ACC112 (cell line): ENCODE measurements around the gene SORCS1.

ENCODE experiments used
- H2AFZ ChIP-seq: fragments of 200-600 bp; sonication (generic); one replicate; pipeline ENCODE4 v1.6.0; 2017; ENCODE audit warnings: antibody characterized with exemption, low read length; ENCODE audit not compliant: unreplicated experiment
- H3K27ac ChIP-seq: fragments of 200-600 bp; sonication (generic); 2 replicates; pipeline ENCODE4 v1.5.1; 2014; ENCODE audit warnings: low read depth, mild to moderate bottlenecking, antibody characterized with exemption, low read length, moderate library complexity
- H3K27me3 ChIP-seq: fragments of 200-600 bp; sonication (generic); 2 replicates; pipeline ENCODE4 v1.6.1; 2014; ENCODE audit warnings: mild to moderate bottlenecking, antibody characterized with exemption, low read length, moderate library complexity, mixed read lengths; ENCODE audit not compliant: insufficient read depth
- H3K36me3 ChIP-seq: fragments of 200-600 bp; sonication (generic); 2 replicates; pipeline ENCODE4 v1.6.1; 2016; ENCODE audit warnings: mild to moderate bottlenecking, antibody characterized with exemption, low read length, moderate library complexity, mixed read lengths; ENCODE audit not compliant: insufficient read depth
- H3K4me1 ChIP-seq: fragments of 200-600 bp; sonication (generic); one replicate; pipeline ENCODE4 v1.6.1; 2016; ENCODE audit warnings: low read length, mixed read lengths; ENCODE audit not compliant: insufficient read depth, unreplicated experiment, control insufficient read depth
- H3K4me3 ChIP-seq: fragments of 200-600 bp; sonication (generic); 2 replicates; pipeline ENCODE4 v1.5.1; 2014; ENCODE audit warnings: mild to moderate bottlenecking, low read depth, low read length
- H3K79me2 ChIP-seq: fragments of 200-600 bp; sonication (generic); one replicate; pipeline ENCODE4 v1.6.0; 2016; ENCODE audit warnings: low read length; ENCODE audit not compliant: control insufficient read depth, unreplicated experiment, insufficient read depth

Gene SORCS1

GRCh38 chr10:107163881-107164861, at the start of gene SORCS1:
SORCS1 (minus strand) TSS chr10:107164706.
- Histone ChIP-seq H3K27me3 (peaks cover 38% of the 10 kb centered on the region), H3K79me2 (no peaks in the 10 kb centered on the region), H3K27ac (no peak within 1 kb of the TSS), H3K4me1 (no peaks in the 10 kb centered on the region), H3K36me3 (no peaks in the 10 kb centered on the region), H3K4me3 (no peak within 1 kb of the TSS), H2AFZ (no peak within 1 kb of the TSS)

- no peak overlapping the region for H3K4me3 ChIP-seq
- H3K27me3 ChIP-seq, result no peaks in the 10 kb centered on the region
- H3K79me2 ChIP-seq, result no peaks in the 10 kb centered on the region
Observed at GRCh38 chr10:107214261-107214660, 49.8 kb upstream of the SORCS1 start.

GRCh38 chr10:107213861-107214260, 49.4 kb upstream of the SORCS1 start:
- H3K79me2 ChIP-seq, result no peaks in the 10 kb centered on the region
- no peak overlapping the region for H3K4me3 ChIP-seq
- H3K27ac ChIP-seq, result no peak overlapping the region

More at GRCh38 chr10:107214261-107214660, 49.8 kb upstream of the SORCS1 start:
- Histone ChIP-seq H3K36me3 (no peaks in the 10 kb centered on the region), H3K4me1 (no peaks in the 10 kb centered on the region), H3K27ac (no peak overlapping the region), H2AFZ (no peak overlapping the region)

GRCh38 chr10:107206833-107207232, 42.3 kb upstream of the SORCS1 start:
- Histone ChIP-seq H3K79me2 (no peaks in the 10 kb centered on the region), H3K36me3 (no peaks in the 10 kb centered on the region), H2AFZ (no peak overlapping the region), H3K27ac (no peak overlapping the region), H3K27me3 (no peaks in the 10 kb centered on the region), H3K4me1 (no peaks in the 10 kb centered on the region), H3K4me3 (no peak overlapping the region)

More at GRCh38 chr10:107213861-107214260, 49.4 kb upstream of the SORCS1 start:
- Histone ChIP-seq H3K4me1 (no peaks in the 10 kb centered on the region), H3K36me3 (no peaks in the 10 kb centered on the region), H2AFZ (no peak overlapping the region), H3K27me3 (no peaks in the 10 kb centered on the region)

- peaks cover 18% of the 10 kb centered on the region for H3K27me3 ChIP-seq
- no peak overlapping the region for H3K4me3 ChIP-seq
- no peak overlapping the region for H2AFZ ChIP-seq
- H3K36me3 ChIP-seq, result no peaks in the 10 kb centered on the region
- H3K4me1 ChIP-seq, result no peaks in the 10 kb centered on the region
- no peaks in the 10 kb centered on the region for H3K79me2 ChIP-seq
- H3K27ac ChIP-seq, result no peak overlapping the region
Observed at GRCh38 chr10:107169516-107169915, 5.0 kb upstream of the SORCS1 start.

- peaks cover 25% of the 10 kb centered on the region for H3K27me3 ChIP-seq
- no peak overlapping the region for H2AFZ ChIP-seq
- no peak overlapping the region for H3K27ac ChIP-seq
- no peaks in the 10 kb centered on the region for H3K4me1 ChIP-seq
- H3K4me3 ChIP-seq, result no peak overlapping the region
- no peaks in the 10 kb centered on the region for H3K36me3 ChIP-seq
- H3K79me2 ChIP-seq, result no peaks in the 10 kb centered on the region
Observed at GRCh38 chr10:107168738-107169137, 4.2 kb upstream of the SORCS1 start.

- H3K4me3 ChIP-seq, result no peak overlapping the region
- no peak overlapping the region for H2AFZ ChIP-seq
- peaks cover 38% of the 10 kb centered on the region for H3K27me3 ChIP-seq
- H3K27ac ChIP-seq, result no peak overlapping the region
- no peaks in the 10 kb centered on the region for H3K4me1 ChIP-seq
- H3K36me3 ChIP-seq, result no peaks in the 10 kb centered on the region
- H3K79me2 ChIP-seq, result no peaks in the 10 kb centered on the region
Observed at GRCh38 chr10:107166403-107166802, 1.9 kb upstream of the SORCS1 start.

- H3K4me3 ChIP-seq, result no peak overlapping the region
- H3K4me1 ChIP-seq, result no peaks in the 10 kb centered on the region
- peaks cover 38% of the 10 kb centered on the region for H3K27me3 ChIP-seq
- no peak overlapping the region for H2AFZ ChIP-seq
- no peaks in the 10 kb centered on the region for H3K79me2 ChIP-seq
- no peak overlapping the region for H3K27ac ChIP-seq
- no peaks in the 10 kb centered on the region for H3K36me3 ChIP-seq
Observed at GRCh38 chr10:107164992-107165391, 486 bp upstream of the SORCS1 start.

- Histone ChIP-seq H3K4me3 (no peak overlapping the region), H2AFZ (no peak overlapping the region)
Observed at GRCh38 chr10:107163076-107163855, 1.2 kb downstream of the SORCS1 start.

GRCh38 chr10:107160866-107161265, 3.6 kb downstream of the SORCS1 start:
- Histone ChIP-seq H3K27me3 (peaks cover 31% of the 10 kb centered on the region), H2AFZ (no peak overlapping the region), H3K36me3 (no peaks in the 10 kb centered on the region), H3K4me1 (no peaks in the 10 kb centered on the region), H3K4me3 (no peak overlapping the region), H3K79me2 (no peaks in the 10 kb centered on the region), H3K27ac (no peak overlapping the region)

More at GRCh38 chr10:107163076-107163855, 1.2 kb downstream of the SORCS1 start:
- Histone ChIP-seq H3K36me3 (no peaks in the 10 kb centered on the region), H3K27me3 (peaks cover 38% of the 10 kb centered on the region), H3K4me1 (no peaks in the 10 kb centered on the region), H3K27ac (no peak overlapping the region), H3K79me2 (no peaks in the 10 kb centered on the region)
